Measurements from ENCODE around the gene ZNF23.
"Not testable (repeated sequence)": the region's sequence is repeated elsewhere in the genome, so short reads cannot be mapped to it uniquely, and the experiment has no call there.

DNA sequence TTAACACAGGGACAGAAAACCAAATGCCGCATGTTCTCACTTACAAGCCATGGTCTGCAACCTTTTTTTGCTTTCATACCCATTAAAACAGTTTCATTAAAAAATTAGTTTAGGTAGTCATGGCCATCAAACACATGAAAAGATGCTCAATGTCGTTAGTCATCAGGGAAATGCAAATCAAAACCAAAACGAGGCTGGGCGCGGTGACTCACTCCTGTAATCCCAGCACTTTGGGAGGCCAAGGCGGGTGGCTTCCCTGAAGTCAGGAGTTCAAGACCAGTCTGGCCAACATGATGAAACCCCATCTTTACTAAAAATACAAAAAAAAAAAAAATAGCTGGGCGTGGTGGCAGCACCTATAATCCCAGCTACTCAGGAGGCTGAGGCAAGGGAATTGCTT is 42.0 kb upstream of the ZNF23 start:
- TF ChIP-seq SPI1 (IDR thresholded peaks at IDR 0.05; ENCODE audit: low read depth, low read length); POLR2A (IDR thresholded peaks at IDR 0.05; ENCODE audit: low read depth, low read length); TAF1 (IDR thresholded peaks at IDR 0.05; ENCODE audit: low read depth, low read length); POLR2AphosphoS5 (IDR thresholded peaks at IDR 0.05; ENCODE audit: low read depth, low read length); POU2F2 (IDR thresholded peaks at IDR 0.05; ENCODE audit: low read depth, low read length); PAX5 (IDR thresholded peaks at IDR 0.05; ENCODE audit: insufficient read depth, low read length, severe bottlenecking): not testable (repeated sequence)

Data from GM12891 (cell line).